NCI-H2107 (cell line): ENCODE measurements around the gene CFDP1.
A peak's percentile ranks its signal among the peaks of the same experiment; 100 is the strongest.
"Not testable (repeated sequence)": the region's sequence is repeated elsewhere in the genome, so short reads cannot be mapped to it uniquely, and the experiment has no call there.

Experiments used
- DNase-seq: peaks from one replicate; lab custom pipeline; 2025; lab: John Stamatoyannopoulos, UW

The CFDP1 gene

DNA sequence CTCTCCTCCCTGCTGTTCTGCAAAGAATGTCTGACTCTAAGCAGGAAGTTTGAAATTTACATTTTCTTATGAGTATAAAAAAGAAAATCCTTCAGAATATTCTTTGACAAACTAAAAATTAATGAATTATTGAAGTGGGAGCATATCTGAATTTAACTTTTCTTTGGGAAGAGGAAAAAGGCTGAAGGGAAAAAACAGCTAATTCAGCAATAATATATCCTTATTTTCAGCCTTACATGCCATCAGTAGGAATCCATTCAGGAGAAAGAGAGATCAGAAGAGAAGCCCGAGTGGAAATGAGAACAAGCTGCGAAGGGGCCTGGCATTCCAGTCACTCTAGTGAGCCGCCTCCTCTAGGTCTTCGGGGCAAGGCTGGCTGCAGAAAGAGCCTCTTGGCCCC lies 140.1 kb downstream of the CFDP1 start:
- DNase-seq: no peak

- DNase-seq: no peak
Measured at GRCh38 chr16:75292691-75293090, 140.6 kb downstream of the CFDP1 start.

DNA sequence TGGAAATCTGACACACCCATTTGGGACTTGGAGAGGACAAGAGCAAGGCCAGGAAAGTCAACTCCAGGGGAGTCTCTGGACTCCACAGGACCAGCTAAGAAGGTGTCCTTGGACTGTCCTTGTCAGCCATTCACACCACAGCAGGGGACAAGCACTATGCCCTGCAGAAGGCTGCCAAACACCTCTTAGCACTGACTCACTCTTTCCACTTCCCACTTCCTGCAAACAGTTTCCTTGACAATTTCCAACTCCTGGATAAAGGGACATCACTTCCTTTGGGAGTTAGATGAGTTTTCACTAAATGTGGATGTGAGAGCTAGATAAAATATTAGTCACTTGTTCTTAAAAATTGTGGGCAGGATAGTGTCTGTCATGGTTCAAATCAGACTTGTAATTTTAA lies 144.1 kb downstream of the CFDP1 start:
- DNase-seq: no peak

GRCh38 chr16:75288596-75289120 lies 144.6 kb downstream of the CFDP1 start:
- no peak for DNase-seq

DNA sequence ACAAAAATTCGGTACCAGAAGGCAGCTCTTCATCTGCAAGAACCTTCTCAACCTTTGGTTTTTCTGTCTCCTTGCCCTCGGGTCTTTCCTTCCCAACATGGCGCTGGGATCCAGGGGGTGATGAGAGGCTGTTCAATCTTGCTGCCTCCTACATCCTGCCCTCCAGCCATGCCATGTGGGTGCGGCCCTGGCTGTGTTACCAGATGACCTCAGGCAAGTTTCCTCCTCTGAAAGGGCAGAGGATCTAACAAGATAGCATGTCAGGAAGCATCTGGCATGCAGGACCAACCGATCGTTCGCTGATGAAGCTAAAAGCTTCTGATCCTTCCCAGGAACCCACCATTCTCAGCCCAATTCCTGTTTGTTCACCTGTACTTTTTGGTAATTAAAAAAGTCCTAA lies 145.1 kb downstream of the CFDP1 start:
- DNase-seq: no peak

DNA sequence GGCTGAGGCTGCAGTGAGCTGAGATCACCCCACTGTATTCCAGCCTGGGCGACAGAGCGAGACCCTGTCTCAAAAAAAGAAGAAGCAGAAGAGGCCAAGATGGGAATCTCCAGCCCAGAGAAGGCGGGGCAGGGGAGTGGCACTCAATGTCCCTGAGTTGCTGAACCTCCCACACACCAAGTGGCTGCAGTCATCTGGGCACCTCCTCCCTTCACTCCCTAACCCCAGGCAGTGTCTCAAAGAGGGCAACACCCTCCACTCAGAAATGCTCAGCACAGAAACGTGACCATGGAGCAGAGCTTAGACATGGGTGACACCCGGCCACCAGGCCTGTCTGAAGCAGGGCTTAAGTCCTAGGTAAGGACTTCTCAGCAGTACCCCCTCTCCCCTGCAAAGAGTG lies 145.6 kb downstream of the CFDP1 start:
- no peak for DNase-seq

- no peak for DNase-seq
Measured at GRCh38 chr16:75286389-75286788, 146.9 kb downstream of the CFDP1 start.

- no peak for DNase-seq
Measured at GRCh38 chr16:75282466-75283281, 150.6 kb downstream of the CFDP1 start.

DNA sequence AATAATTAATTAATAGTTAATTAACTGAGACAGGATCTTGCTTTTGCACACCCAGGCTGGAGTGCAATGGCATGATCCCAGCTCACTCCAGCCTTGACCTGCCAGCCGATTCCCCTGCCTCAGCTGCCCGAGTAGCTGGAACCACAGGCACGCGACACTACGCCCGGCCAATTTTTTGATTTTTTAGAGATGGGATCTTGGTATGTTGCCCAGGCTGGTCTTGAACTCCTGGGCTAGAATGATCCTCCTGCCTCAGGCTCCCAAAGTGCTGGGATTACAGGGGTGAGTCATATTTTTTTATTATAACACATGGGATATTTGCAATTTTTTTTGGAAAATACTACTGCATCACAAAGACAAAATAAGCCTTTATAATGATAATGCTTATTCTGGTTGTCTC lies 151.5 kb downstream of the CFDP1 start:
- no peak for DNase-seq

GRCh38 chr16:75281009-75281408 lies 152.3 kb downstream of the CFDP1 start:
- not testable (repeated sequence) for DNase-seq

- DNase-seq: no peak
Measured at GRCh38 chr16:75280331-75280804, 152.9 kb downstream of the CFDP1 start.

DNA sequence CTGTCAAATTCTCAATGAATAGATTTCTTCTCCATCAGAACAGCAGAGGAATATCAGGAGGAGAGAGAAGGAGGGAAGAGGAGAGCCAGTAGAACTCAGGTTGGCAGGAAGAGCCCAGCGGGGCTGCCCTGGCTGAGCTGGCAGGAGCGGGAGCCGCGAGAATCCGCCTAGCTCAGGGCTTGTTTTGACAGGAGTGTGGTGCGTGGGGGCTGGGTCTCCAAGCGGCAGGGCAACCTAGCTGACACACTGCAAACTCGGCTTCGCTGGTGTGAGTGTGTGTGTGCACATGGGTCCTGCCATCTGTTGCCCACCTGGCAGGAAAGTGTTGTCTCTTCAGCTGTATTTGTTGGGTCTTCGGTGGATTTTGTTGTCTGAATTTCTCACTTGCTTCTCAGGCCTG lies 154.0 kb downstream of the CFDP1 start:
- no peak for DNase-seq

DNA sequence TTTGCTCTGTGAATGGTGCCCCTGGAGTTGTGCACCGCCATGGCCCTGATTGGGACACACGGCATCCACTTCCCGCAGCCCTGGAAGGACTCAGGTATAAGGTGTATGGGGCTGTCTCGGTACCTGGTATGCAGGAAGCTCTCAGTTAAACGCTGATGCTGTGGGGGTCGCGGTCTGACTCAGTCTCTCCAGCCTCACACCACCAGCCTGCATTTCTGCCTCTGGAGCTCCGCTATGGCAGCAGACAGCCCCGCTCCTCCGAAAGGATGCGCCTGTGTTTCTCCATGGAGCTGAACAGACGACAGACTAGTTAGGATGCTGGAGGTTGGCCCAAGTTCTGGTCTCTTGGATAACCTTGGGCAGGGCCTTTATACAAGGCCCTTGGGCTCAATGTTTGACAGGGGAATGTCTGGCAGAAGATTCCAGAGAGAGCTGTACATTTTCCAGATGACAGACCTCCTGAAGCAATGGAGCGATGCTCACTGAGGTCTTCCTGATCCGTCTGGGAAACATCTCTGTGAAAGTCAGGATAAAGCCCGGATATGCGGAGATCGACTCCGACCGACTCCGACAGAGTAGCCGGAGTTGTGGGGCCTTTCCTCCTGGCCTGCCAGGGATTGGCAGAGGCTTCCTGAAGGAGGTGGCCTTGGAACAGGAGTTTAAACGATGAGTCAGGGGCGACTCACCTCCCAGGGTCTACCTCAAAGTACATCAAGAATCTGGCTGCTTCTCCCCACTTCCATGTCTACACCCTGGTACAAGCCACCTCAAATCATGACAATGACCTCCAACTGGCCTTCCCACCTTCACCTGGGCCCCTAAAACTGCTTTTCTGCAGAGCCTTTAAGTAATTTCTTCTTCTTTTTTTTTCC lies 160.0 kb downstream of the CFDP1 start:
- DNase-seq: no peak

GRCh38 chr16:75272629-75273028 lies 160.7 kb downstream of the CFDP1 start:
- not testable (repeated sequence) for DNase-seq

DNA sequence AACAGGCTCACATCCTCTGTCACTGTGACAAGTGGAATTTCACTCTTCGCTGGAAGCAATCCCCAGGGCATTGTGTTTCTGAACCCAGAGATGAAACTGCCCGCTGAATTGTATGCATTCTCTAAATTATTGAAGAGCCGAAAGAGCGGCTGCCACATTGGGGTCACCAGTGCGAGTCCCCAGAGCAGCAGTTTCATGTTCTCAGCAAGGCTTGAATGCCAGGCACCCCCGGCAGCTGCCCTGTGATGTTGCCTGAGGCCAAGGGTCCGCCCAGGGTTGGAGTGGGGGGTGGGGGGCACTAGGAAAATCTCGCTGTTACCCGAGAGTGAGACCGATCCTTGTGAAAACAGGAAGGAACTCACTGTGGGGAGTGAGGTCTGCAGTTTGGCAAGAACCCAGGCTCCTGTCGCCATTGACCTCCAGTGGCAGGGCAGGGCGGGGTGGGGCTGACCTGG lies 161.2 kb downstream of the CFDP1 start:
- DNase-seq: no peak

DNA sequence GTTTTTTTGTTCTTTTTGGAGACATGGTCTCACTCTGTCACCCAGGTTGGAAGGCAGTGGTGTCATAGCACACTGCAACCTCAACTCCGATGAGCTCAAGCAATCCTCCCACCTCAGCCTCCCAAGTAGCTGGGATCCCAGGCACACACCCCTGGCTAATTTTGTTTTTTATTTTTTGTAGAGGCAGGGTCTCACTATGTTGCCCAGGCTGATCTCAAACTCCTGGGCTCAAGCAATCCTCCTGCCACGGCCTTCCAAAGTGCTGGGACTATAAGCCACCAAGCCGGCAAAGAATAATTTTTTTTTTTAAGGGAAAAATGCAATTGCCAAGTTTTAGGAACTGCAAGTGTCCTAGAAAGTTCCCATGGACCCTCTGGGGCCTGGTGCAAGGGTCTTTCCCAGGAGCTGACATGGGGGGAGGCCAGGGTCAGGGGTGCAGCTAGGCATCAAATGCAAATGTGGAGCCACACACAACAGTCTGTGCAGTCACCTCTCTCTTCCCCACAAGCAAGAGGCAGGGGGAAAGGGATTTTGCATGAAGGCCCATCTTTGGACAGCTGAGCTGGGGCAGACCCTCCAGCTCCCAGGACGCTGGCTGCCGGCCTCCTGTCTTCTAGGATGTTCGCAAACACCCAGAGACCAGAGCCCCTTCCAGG lies 161.7 kb downstream of the CFDP1 start:
- DNase-seq: no peak

GRCh38 chr16:75269358-75269757 lies 163.9 kb downstream of the CFDP1 start:
- DNase-seq: not testable (repeated sequence)

- DNase-seq: peak; percentile 83
Measured at GRCh38 chr16:75267631-75268264, 165.6 kb downstream of the CFDP1 start.

DNA sequence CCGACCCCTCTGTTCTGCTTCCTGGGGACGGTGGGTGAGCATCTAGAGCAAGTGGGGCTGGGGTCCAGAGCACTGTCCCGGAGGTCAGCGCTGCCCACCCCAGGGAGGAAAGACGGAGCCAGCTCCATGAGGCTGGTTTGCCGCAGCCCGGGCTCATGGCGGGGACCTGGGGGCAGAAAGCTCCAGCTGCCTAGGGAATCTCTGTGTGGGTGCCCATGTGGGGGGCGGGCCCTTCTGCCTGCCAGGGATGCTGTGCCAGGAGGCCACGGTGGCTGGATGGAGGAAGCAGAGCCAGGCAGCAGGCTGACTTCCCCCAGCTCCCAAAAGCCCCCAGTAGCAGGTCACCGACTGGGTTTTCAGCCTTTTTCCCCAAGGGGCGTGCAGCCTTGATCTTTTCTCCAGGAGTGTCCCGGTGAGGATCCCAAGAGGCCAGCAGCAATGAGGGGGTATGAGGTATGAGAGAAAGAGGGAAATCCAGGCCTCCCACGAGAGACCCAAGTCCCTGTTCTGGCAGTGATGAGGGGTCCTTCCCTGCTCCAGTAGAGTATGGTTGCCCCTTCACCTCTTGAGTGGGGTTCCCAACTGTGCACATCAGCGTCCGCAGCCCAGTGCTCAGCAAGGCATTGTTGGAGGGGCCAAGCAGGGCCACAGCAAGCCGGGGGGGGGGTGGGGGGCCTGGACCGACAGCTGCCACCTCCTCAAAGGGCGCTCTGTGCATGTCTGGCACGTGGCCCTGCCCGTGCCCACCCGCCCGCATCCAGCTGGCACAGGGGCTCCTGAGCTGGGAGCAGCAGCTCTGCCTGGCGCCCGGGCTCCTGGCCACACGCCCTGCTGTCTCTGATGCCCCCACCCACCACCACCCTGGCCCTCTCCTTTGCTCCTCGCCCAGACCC lies 166.3 kb downstream of the CFDP1 start:
- DNase-seq: no peak

GRCh38 chr16:75265911-75266701 lies 167.2 kb downstream of the CFDP1 start:
- DNase-seq: no peak
